Heart right ventricle (tissue), 16 donors: Measurements from ENCODE around the gene MAN2A1. TPM values are rescaled to one million over a fixed set of nuclear protein-coding genes. Genes with fewer than 3 reads are reported as not detected.
A peak's percentile ranks its signal among the peaks of the same experiment; 100 is the strongest.

Experiments used
- ATAC-seq, 8 donors: fragments of 200-7000 bp; cut with Tn5 transposase; one replicate each; pipeline ENCODE4 v1.9.1; 2020; ENCODE audit warnings: mild to moderate bottlenecking in 8 of 8, moderate library complexity in 8 of 8, moderate number of reproducible peaks in 1 of 8
- DNase-seq, 2 donors: peaks; one replicate each; pipeline ENCODE4 v3.0.0-alpha.2; 2020
- H3K27ac ChIP-seq, 10 donors: fragments of 200-600 bp; sonication (generic) in 2 of 10; one replicate each; pipeline versions ENCODE4 v1.5.0 to v1.8.0; 2020 to 2022; ENCODE audit warnings: mild to moderate bottlenecking in 3 of 10
- H3K27me3 ChIP-seq, 7 donors: fragments of 200-600 bp; one replicate each; pipeline ENCODE4 v1.8.0; 2021 to 2022; ENCODE audit warnings: mild to moderate bottlenecking in 2 of 7
- H3K36me3 ChIP-seq, 9 donors: fragments of 200-600 bp; sonication (generic) in 1 of 9; one replicate each; pipeline versions ENCODE4 v1.5.0 to v1.8.0; 2020 to 2022; ENCODE audit warnings: mild to moderate bottlenecking in 2 of 9
- H3K4me1 ChIP-seq, 9 donors: fragments of 200-600 bp; sonication (generic) in 1 of 9; one replicate each; pipeline versions ENCODE4 v1.5.0 to v1.8.0; 2020 to 2022; ENCODE audit warnings: mild to moderate bottlenecking in 4 of 9
- H3K4me3 ChIP-seq, 10 donors: fragments of 200-600 bp; sonication (generic) in 2 of 10; one replicate each; pipeline versions ENCODE4 v1.5.0 to v1.8.0; 2020 to 2022; ENCODE audit warnings: mild to moderate bottlenecking in 7 of 10, moderate library complexity in 2 of 10
- H3K9me3 ChIP-seq, 11 donors: fragments of 200-600 bp in 10 of 11; sonication (generic) in 2 of 11; one replicate each; pipeline versions ENCODE4 v1.5.0 to v1.8.0; 2013 to 2022; ENCODE audit warnings: mild to moderate bottlenecking in 2 of 11, control low read depth in 1 of 11, moderate library complexity in 1 of 11
- CTCF ChIP-seq, 9 donors: fragments of 200-600 bp; sonication (generic) in 2 of 9; IDR thresholded peaks; one replicate each; pipeline versions ENCODE4 v1.5.0 to v1.8.0; 2021 to 2022; ENCODE audit warnings: antibody characterized with exemption in 9 of 9, mild to moderate bottlenecking in 5 of 9, moderate library complexity in 1 of 9
- WGBS, 2 donors: extraction: QIAGEN DNeasy Blood & Tissue Kit; methylation state at CpG; one replicate each; pipeline ENCODE4 v1.1.7; 2013; ENCODE audit warnings: inconsistent platforms in 1 of 2; 5-methylcytosine and 5-hydroxymethylcytosine counted together
- intact Hi-C, 10 donors: fragments of 100-400 bp; cut with DNase I; formaldehyde crosslinking; loops; one replicate each; pipeline versions ENCODE4 v1.11.1 to v1.14.2; 2022
- polyA plus RNA-seq, 2 donors: library from polyadenylated mRNA; stranded (reverse); fragments of 200-250 nt; gene quantifications; one replicate each; pipeline ENCODE4 v1.2.3, GENCODE V29; 2013
- total RNA-seq, 10 donors: library from RNA; stranded (reverse); fragmentation: NEBNext Ultra II Directional in 3 of 10; extraction: Animal tissue kit (Norgen Biotek cat#: 25700) in 3 of 10; gene quantifications; one replicate each; pipeline versions ENCODE4 v1.2.1 to v1.2.4, GENCODE V29; 2021 to 2023
- donor health status: Arrhythmogenic right ventricular cardiomyopathy.
- donor health status: ischemic (EF 13 %, LVEDD 7.1; RV severe dilation, severe dysfunction).
- donor health status: healthy with polysubstance abuse.
- donor health status: DM: no; HTN: yes; CAD: no.
- donor health status: DM: no; HTN: no; CAD: no.
- donor health status: ischemic (EF 25% LVEDD 6.9; RV normal size, moderate dysfunction).
- donor health status: ischemic (EF 25% LVEDD 5.7; RV mildly dilated, moderate dysfunction).
- donor health status: healthy.
- donor health status: DM: yes; HTN: yes; CAD: no.
- donor health status: Ischemic cardiomyopathy.
- donor health status: ischemic (EF 35%, LVEDD 5.7; RV mildly dilated, moderate dysfunction).
- donor health status: nonischemic (EF 11% LVEDD 7.7; RV severe dilation, severe dysfunction).
- donor health status: DM: yes; HTN: yes; CAD: no.
- donor health status: PGD.
- donor health status: ischemic (EF 29% LVEDD 5.4; RV normal size, mild dysfunction).
- donor health status: nonischemic (EF 23%, LVEDD 6.1; RV moderate dilation, normal function).

Gene MAN2A1
- total and polyA plus RNA-seq, 12 donors: 2.9 to 16.1 (median 6.5) TPM

GRCh38 chr5:109744261-109744660, 54.5 kb downstream of the MAN2A1 start:
- Histone ChIP-seq H3K27ac (peak overlapping the region in 2 of 10 donors; percentile 1 to 24), H3K4me1 (peaks cover 0 to 44% (median 22%) of the 10 kb centered on the region in 9 donors), H3K27me3 (no peaks in the 10 kb centered on the region), H3K4me3 (no peak overlapping the region), H3K9me3 (no peaks in the 10 kb centered on the region), H3K36me3 (no peaks in the 10 kb centered on the region)
- ATAC-seq (no peak), DNase-seq (no peak)
- intact Hi-C loops: no loop called here
- no peak for TF ChIP-seq CTCF (IDR thresholded peaks at IDR 0.05)
- 93% methylated on average over 2 of the region's 2 CpGs for WGBS, 2 donors

GRCh38 chr5:109748546-109748945, 58.8 kb downstream of the MAN2A1 start:
- no peak for TF ChIP-seq CTCF (IDR thresholded peaks at IDR 0.05)
- no peak for ATAC-seq
- intact Hi-C loops: no loop called here

GRCh38 chr5:109750463-109750862, 60.7 kb downstream of the MAN2A1 start:
- intact Hi-C loops: loop anchor here in 1 of 10 donors (10.0 kb wide), 1 partner anchor 56 kb away; no protein-coding TSS in a partner anchor
- no peaks in the 10 kb centered on the region for H3K4me1 ChIP-seq
- ATAC-seq (no peak), DNase-seq (no peak)
- H3K27ac ChIP-seq: no peak overlapping the region
- no peaks in the 10 kb centered on the region for H3K9me3 ChIP-seq
- no peak for TF ChIP-seq CTCF (IDR thresholded peaks at IDR 0.05)
- no peak overlapping the region for H3K4me3 ChIP-seq
- H3K36me3 ChIP-seq: peaks cover 0 to 2% (median 0%) of the 10 kb centered on the region in 9 donors
- H3K27me3 ChIP-seq: no peaks in the 10 kb centered on the region

More at GRCh38 chr5:109748546-109748945, 58.8 kb downstream of the MAN2A1 start:
- Histone ChIP-seq H3K4me3 (no peak overlapping the region), H3K36me3 (no peaks in the 10 kb centered on the region), H3K4me1 (peaks cover 0 to 8% (median 1%) of the 10 kb centered on the region in 9 donors), H3K27me3 (no peaks in the 10 kb centered on the region), H3K9me3 (no peaks in the 10 kb centered on the region), H3K27ac (no peak overlapping the region)
- DNase-seq: no peak

- TF ChIP-seq CTCF (IDR thresholded peaks at IDR 0.05): no peak
- Histone ChIP-seq H3K27ac (no peak overlapping the region), H3K4me1 (peaks cover 0 to 11% (median 5%) of the 10 kb centered on the region in 9 donors), H3K4me3 (no peak overlapping the region), H3K27me3 (no peaks in the 10 kb centered on the region), H3K36me3 (peaks cover 0 to 9% (median 4%) of the 10 kb centered on the region in 9 donors), H3K9me3 (no peaks in the 10 kb centered on the region)
- DNase-seq (no peak), ATAC-seq (no peak)
- intact Hi-C loops: loop anchor here in 1 of 10 donors (10.0 kb wide), 1 partner anchor 58 kb away; no protein-coding TSS in a partner anchor
- WGBS, 2 donors: 96 to 98% methylated on average over 3 of the region's 3 CpGs
These were observed 63.6 kb downstream of the MAN2A1 start for GRCh38 chr5:109753279-109753678.
